ENCODE measurements around the gene EPM2A.

DNA sequence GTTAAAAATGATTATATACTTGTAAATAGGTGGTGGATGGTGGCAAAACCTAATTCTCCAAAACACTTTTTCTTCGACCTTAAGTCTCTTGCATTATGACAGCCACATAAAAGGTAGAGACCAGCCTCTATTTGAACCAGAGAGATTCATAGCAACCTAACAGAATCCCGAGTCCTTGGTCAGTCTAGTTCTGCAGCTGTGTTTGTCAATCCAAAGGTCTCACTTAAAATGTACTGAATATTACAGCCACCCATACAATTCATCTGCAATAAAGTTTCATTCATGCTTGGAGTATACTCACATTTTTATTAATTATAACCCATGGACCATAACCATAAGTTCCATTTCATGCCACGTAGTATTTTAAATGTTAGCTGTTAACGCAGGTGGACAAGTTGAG is 87.2 kb downstream of the EPM2A start:
- TF ChIP-seq, protein P1, sequence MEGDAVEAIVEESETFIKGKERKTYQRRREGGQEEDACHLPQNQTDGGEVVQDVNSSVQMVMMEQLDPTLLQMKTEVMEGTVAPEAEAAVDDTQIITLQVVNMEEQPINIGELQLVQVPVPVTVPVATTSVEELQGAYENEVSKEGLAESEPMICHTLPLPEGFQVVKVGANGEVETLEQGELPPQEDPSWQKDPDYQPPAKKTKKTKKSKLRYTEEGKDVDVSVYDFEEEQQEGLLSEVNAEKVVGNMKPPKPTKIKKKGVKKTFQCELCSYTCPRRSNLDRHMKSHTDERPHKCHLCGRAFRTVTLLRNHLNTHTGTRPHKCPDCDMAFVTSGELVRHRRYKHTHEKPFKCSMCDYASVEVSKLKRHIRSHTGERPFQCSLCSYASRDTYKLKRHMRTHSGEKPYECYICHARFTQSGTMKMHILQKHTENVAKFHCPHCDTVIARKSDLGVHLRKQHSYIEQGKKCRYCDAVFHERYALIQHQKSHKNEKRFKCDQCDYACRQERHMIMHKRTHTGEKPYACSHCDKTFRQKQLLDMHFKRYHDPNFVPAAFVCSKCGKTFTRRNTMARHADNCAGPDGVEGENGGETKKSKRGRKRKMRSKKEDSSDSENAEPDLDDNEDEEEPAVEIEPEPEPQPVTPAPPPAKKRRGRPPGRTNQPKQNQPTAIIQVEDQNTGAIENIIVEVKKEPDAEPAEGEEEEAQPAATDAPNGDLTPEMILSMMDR (conservative IDR thresholded peaks at IDR 0.05; ENCODE audit: low read depth in 2 of 2): no peak
- no peak for TF ChIP-seq EZH2phosphoT487 (IDR thresholded peaks at IDR 0.05; ENCODE audit: unreplicated experiment)
